ENCODE data around the gene NFATC1. TPM values are rescaled to one million over a fixed set of nuclear protein-coding genes. Genes with fewer than 3 reads are reported as not detected.

The NFATC1 gene
- total RNA-seq, 2 experiments from 2014 or later, result 94.2 to 98.5 TPM

GRCh38 chr18:79558196-79558932 is 162.6 kb downstream of the NFATC1 start:
- Mint-ChIP-seq H3K4me1 (no peaks in the 10 kb centered on the region), H3K27me3 (no peaks in the 10 kb centered on the region), H3K9me3 (no peaks in the 10 kb centered on the region), H3K27ac (no peak overlapping the region), H3K36me3 (no peaks in the 10 kb centered on the region), H3K4me3 (no peak overlapping the region)
- DNase-seq, result no peak

GRCh38 chr18:79558933-79559416 is 163.2 kb downstream of the NFATC1 start:
- no peaks in the 10 kb centered on the region for H3K4me1 Mint-ChIP-seq
- H3K9me3 Mint-ChIP-seq, result no peaks in the 10 kb centered on the region
- H3K27ac Mint-ChIP-seq, result no peak overlapping the region
- no peak overlapping the region for H3K4me3 Mint-ChIP-seq
- no peaks in the 10 kb centered on the region for H3K27me3 Mint-ChIP-seq
- H3K36me3 Mint-ChIP-seq, result no peaks in the 10 kb centered on the region
- no peak for DNase-seq

- DNase-seq, result no peak
- Mint-ChIP-seq H3K27me3 (no peaks in the 10 kb centered on the region), H3K4me3 (no peak overlapping the region), H3K27ac (no peak overlapping the region), H3K4me1 (no peaks in the 10 kb centered on the region), H3K36me3 (no peaks in the 10 kb centered on the region), H3K9me3 (peaks cover 3% of the 10 kb centered on the region)
These were observed 163.7 kb downstream of the NFATC1 start for GRCh38 chr18:79559436-79559835.

- Mint-ChIP-seq H3K27ac (no peak overlapping the region), H3K36me3 (no peaks in the 10 kb centered on the region), H3K4me3 (no peak overlapping the region), H3K4me1 (no peaks in the 10 kb centered on the region), H3K27me3 (no peaks in the 10 kb centered on the region), H3K9me3 (peaks cover 4% of the 10 kb centered on the region)
- DNase-seq, result no peak
These were observed 164.5 kb downstream of the NFATC1 start for GRCh38 chr18:79560042-79560860.

- DNase-seq, result no peak
- no peaks in the 10 kb centered on the region for H3K27me3 Mint-ChIP-seq
- no peaks in the 10 kb centered on the region for H3K36me3 Mint-ChIP-seq
- H3K4me1 Mint-ChIP-seq, result no peaks in the 10 kb centered on the region
- H3K9me3 Mint-ChIP-seq, result peaks cover 4% of the 10 kb centered on the region
- no peak overlapping the region for H3K27ac Mint-ChIP-seq
- no peak overlapping the region for H3K4me3 Mint-ChIP-seq
These were observed 165.1 kb downstream of the NFATC1 start for GRCh38 chr18:79560861-79561210.

GRCh38 chr18:79563949-79564348 is 168.2 kb downstream of the NFATC1 start:
- Mint-ChIP-seq H3K4me3 (no peak overlapping the region), H3K9me3 (peaks cover 4% of the 10 kb centered on the region), H3K4me1 (no peaks in the 10 kb centered on the region), H3K36me3 (no peaks in the 10 kb centered on the region), H3K27me3 (no peaks in the 10 kb centered on the region), H3K27ac (no peak overlapping the region)
- no peak for DNase-seq

GRCh38 chr18:79564441-79564840 is 168.7 kb downstream of the NFATC1 start:
- Mint-ChIP-seq H3K4me3 (no peak overlapping the region), H3K36me3 (no peaks in the 10 kb centered on the region), H3K4me1 (no peaks in the 10 kb centered on the region), H3K27ac (no peak overlapping the region), H3K27me3 (no peaks in the 10 kb centered on the region), H3K9me3 (peaks cover 4% of the 10 kb centered on the region)
- DNase-seq, result no peak

- peaks cover 4% of the 10 kb centered on the region for H3K9me3 Mint-ChIP-seq
- no peak overlapping the region for H3K27ac Mint-ChIP-seq
- H3K27me3 Mint-ChIP-seq, result no peaks in the 10 kb centered on the region
- no peak for DNase-seq
- H3K4me1 Mint-ChIP-seq, result peaks cover 5% of the 10 kb centered on the region
- no peaks in the 10 kb centered on the region for H3K36me3 Mint-ChIP-seq
- H3K4me3 Mint-ChIP-seq, result no peak overlapping the region
These were observed 171.2 kb downstream of the NFATC1 start for GRCh38 chr18:79566771-79567431.

GRCh38 chr18:79567481-79568147 is 171.9 kb downstream of the NFATC1 start:
- peaks cover 5% of the 10 kb centered on the region for H3K4me1 Mint-ChIP-seq
- peaks cover 8% of the 10 kb centered on the region for H3K9me3 Mint-ChIP-seq
- peaks cover 2% of the 10 kb centered on the region for H3K36me3 Mint-ChIP-seq
- DNase-seq, result no peak
- no peak overlapping the region for H3K4me3 Mint-ChIP-seq
- H3K27me3 Mint-ChIP-seq, result no peaks in the 10 kb centered on the region
- no peak overlapping the region for H3K27ac Mint-ChIP-seq

GRCh38 chr18:79568543-79569205 is 172.9 kb downstream of the NFATC1 start:
- H3K27ac Mint-ChIP-seq, result no peak overlapping the region
- H3K36me3 Mint-ChIP-seq, result peaks cover 7% of the 10 kb centered on the region
- no peak overlapping the region for H3K4me3 Mint-ChIP-seq
- H3K27me3 Mint-ChIP-seq, result no peaks in the 10 kb centered on the region
- DNase-seq, result no peak
- peaks cover 5% of the 10 kb centered on the region for H3K4me1 Mint-ChIP-seq
- peaks cover 16% of the 10 kb centered on the region for H3K9me3 Mint-ChIP-seq

- H3K27ac Mint-ChIP-seq, result no peak overlapping the region
- no peak overlapping the region for H3K4me3 Mint-ChIP-seq
- peaks cover 5% of the 10 kb centered on the region for H3K4me1 Mint-ChIP-seq
- no peak for DNase-seq
- peaks cover 12% of the 10 kb centered on the region for H3K9me3 Mint-ChIP-seq
- H3K36me3 Mint-ChIP-seq, result peaks cover 7% of the 10 kb centered on the region
- H3K27me3 Mint-ChIP-seq, result no peaks in the 10 kb centered on the region
These were observed 174.0 kb downstream of the NFATC1 start for GRCh38 chr18:79569720-79570119.

GRCh38 chr18:79570266-79571201 is 174.8 kb downstream of the NFATC1 start:
- peak; percentile 18 for DNase-seq
- Mint-ChIP-seq H3K36me3 (peaks cover 7% of the 10 kb centered on the region), H3K27me3 (no peaks in the 10 kb centered on the region), H3K4me1 (peaks cover 10% of the 10 kb centered on the region), H3K4me3 (no peak overlapping the region), H3K9me3 (peaks cover 12% of the 10 kb centered on the region), H3K27ac (no peak overlapping the region)

- DNase-seq, result no peak
- Mint-ChIP-seq H3K27ac (no peak overlapping the region), H3K27me3 (no peaks in the 10 kb centered on the region), H3K4me3 (no peak overlapping the region), H3K9me3 (peaks cover 12% of the 10 kb centered on the region), H3K4me1 (peaks cover 13% of the 10 kb centered on the region), H3K36me3 (peaks cover 7% of the 10 kb centered on the region)
These were observed 175.7 kb downstream of the NFATC1 start for GRCh38 chr18:79571211-79572092.

Data from activated naive CD8-positive, alpha-beta T cell treated with anti-CD3 and anti-CD28 coated beads for 36 hours (primary cell).